ENCODE results near the gene CYBA.

DNA sequence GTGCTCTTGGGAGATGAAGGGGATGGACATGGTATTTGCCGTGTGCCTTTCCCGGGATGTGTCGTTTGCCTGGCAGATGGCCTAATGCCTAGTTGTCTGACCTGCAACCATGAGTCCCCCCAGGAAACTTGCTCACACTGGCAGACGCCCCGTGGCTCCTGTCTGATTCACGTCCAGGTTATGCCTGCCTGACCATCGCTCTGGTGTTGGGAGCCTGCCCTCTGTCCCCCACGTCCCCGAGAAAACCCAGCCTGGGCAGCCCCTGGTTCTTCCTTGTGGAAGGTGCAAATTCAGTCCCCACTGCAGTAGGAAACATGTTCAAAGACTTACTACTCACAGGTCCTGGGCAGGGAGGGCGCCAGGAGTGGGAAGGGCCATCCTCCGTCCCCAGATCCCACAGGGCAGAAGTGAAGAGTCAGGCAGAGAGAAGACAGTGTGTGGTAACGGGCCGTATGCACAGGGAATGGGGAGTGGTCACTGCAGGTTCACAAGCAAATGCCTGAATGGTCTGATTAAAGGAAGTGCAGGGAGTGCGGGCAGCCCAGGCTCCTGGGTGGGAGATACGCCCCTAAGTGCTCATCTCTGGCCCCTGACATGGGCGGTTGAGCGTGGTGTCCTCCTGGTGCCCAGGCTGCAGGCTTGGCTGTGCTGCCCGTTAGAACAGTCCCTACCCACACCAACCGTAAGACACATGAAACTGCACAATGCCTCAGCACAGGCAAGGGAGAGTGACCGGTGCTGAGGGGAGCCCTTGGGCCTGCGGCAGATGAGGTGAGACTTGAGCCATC lies 39.7 kb upstream of the CYBA start:
- TF ChIP-seq, protein P1, sequence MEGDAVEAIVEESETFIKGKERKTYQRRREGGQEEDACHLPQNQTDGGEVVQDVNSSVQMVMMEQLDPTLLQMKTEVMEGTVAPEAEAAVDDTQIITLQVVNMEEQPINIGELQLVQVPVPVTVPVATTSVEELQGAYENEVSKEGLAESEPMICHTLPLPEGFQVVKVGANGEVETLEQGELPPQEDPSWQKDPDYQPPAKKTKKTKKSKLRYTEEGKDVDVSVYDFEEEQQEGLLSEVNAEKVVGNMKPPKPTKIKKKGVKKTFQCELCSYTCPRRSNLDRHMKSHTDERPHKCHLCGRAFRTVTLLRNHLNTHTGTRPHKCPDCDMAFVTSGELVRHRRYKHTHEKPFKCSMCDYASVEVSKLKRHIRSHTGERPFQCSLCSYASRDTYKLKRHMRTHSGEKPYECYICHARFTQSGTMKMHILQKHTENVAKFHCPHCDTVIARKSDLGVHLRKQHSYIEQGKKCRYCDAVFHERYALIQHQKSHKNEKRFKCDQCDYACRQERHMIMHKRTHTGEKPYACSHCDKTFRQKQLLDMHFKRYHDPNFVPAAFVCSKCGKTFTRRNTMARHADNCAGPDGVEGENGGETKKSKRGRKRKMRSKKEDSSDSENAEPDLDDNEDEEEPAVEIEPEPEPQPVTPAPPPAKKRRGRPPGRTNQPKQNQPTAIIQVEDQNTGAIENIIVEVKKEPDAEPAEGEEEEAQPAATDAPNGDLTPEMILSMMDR (IDR thresholded peaks at IDR 0.05) = no peak
- no peak for TF ChIP-seq POLR2AphosphoS5 (IDR thresholded peaks at IDR 0.05; ENCODE audit: insufficient read depth in 1 of 2, low read depth in 1 of 2)
